Measurements from ENCODE around the gene CALHM2. TPM values are rescaled to one million over a fixed set of nuclear protein-coding genes. Genes with fewer than 3 reads are reported as not detected.

The CALHM2 gene
- total RNA-seq, 2 donors from 2014 or later = 98.4 to 113 TPM

- Histone ChIP-seq H3K4me1 (ENCODE audit: control insufficient read depth in 1 of 2, low read depth in 2 of 2) (no peaks in the 10 kb centered on the region), H3K27me3 (replicated peaks; ENCODE audit: insufficient read depth) (no peaks in the 10 kb centered on the region), H3K4me3 (no peak overlapping the region), H3K9me3 (no peaks in the 10 kb centered on the region), H3K27ac (no peak overlapping the region), H3K36me3 (peaks cover 66% of the 10 kb centered on the region)
- TF ChIP-seq CTCF (IDR thresholded peaks at IDR 0.05) = peak; percentile 69
- ATAC-seq (ENCODE audit: insufficient number of reproducible peaks, low FRiP score, low read depth) (peak; percentile 59), DNase-seq (ENCODE audit: low spot score) (peak; percentile 43)
Measured at GRCh38 chr10:103416436-103417147, 35.6 kb downstream of the CALHM2 start.

DNA sequence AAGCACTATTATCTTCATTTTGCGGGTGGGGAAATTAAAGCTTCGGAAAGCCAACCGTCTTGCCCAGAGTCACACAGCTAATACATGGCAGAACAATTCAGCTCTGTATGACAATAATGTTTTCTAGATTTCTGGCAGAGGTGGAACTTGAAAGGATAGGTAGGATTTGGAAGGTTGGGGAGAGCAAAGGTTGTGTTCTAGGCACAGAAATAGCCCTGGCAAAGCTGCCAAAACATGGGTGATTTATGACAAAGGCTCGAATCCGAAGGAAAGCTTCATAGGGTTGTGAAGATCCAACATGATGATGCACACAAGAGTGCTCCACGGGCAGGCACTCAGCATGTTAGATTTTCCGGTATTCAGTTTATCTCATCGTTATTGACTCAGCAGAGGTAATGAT lies 36.6 kb downstream of the CALHM2 start:
- no peak for ATAC-seq (ENCODE audit: insufficient number of reproducible peaks, low FRiP score, low read depth)
- TF ChIP-seq CTCF (IDR thresholded peaks at IDR 0.05) = no peak
- Histone ChIP-seq H3K36me3 (peaks cover 61% of the 10 kb centered on the region), H3K9me3 (no peaks in the 10 kb centered on the region), H3K27me3 (replicated peaks; ENCODE audit: insufficient read depth) (no peaks in the 10 kb centered on the region), H3K4me1 (ENCODE audit: control insufficient read depth in 1 of 2, low read depth in 2 of 2) (no peaks in the 10 kb centered on the region), H3K4me3 (no peak overlapping the region), H3K27ac (no peak overlapping the region)
- no peak for DNase-seq (ENCODE audit: low spot score)

- no peak overlapping the region for H3K27ac ChIP-seq
- no peak for TF ChIP-seq CTCF (IDR thresholded peaks at IDR 0.05)
- ATAC-seq (ENCODE audit: insufficient number of reproducible peaks, low FRiP score, low read depth) = no peak
- peaks cover 59% of the 10 kb centered on the region for H3K36me3 ChIP-seq
- H3K9me3 ChIP-seq = no peaks in the 10 kb centered on the region
- DNase-seq (ENCODE audit: low spot score) = no peak
- no peak overlapping the region for H3K4me3 ChIP-seq
- no peaks in the 10 kb centered on the region for H3K27me3 ChIP-seq (replicated peaks; ENCODE audit: insufficient read depth)
- no peaks in the 10 kb centered on the region for H3K4me1 ChIP-seq (ENCODE audit: control insufficient read depth in 1 of 2, low read depth in 2 of 2)
Measured at GRCh38 chr10:103413564-103413963, 38.6 kb downstream of the CALHM2 start.

GRCh38 chr10:103397191-103397825 lies 54.9 kb downstream of the CALHM2 start:
- no peak for DNase-seq (ENCODE audit: low spot score)
- Histone ChIP-seq H3K27me3 (replicated peaks; ENCODE audit: insufficient read depth) (no peaks in the 10 kb centered on the region), H3K36me3 (peaks cover 10% of the 10 kb centered on the region), H3K9me3 (no peaks in the 10 kb centered on the region), H3K27ac (no peak overlapping the region), H3K4me3 (peak overlapping the region; percentile 95), H3K4me1 (ENCODE audit: control insufficient read depth in 1 of 2, low read depth in 2 of 2) (peaks cover 24 to 40% of the 10 kb centered on the region in 2 donors)
- TF ChIP-seq CTCF (IDR thresholded peaks at IDR 0.05) = no peak
- ATAC-seq (ENCODE audit: insufficient number of reproducible peaks, low FRiP score, low read depth) = no peak

GRCh38 chr10:103396789-103397087 lies 55.4 kb downstream of the CALHM2 start:
- peaks cover 8% of the 10 kb centered on the region for H3K36me3 ChIP-seq
- no peaks in the 10 kb centered on the region for H3K27me3 ChIP-seq (replicated peaks; ENCODE audit: insufficient read depth)
- no peaks in the 10 kb centered on the region for H3K9me3 ChIP-seq
- ATAC-seq (ENCODE audit: insufficient number of reproducible peaks, low FRiP score, low read depth) (no peak), DNase-seq (ENCODE audit: low spot score) (no peak)
- H3K4me3 ChIP-seq = peak overlapping the region; percentile 95
- TF ChIP-seq CTCF (IDR thresholded peaks at IDR 0.05) = no peak
- H3K4me1 ChIP-seq (ENCODE audit: control insufficient read depth in 1 of 2, low read depth in 2 of 2) = peaks cover 24 to 40% of the 10 kb centered on the region in 2 donors
- peak overlapping the region; percentile 57 to 78 for H3K27ac ChIP-seq

Other genes with a start within 250 kb of the CALHM2 start
- gene RPEL1, start 206.5 kb downstream of the CALHM2 start, total RNA-seq = not detected
- not detected for gene INA, start 175.2 kb downstream of the CALHM2 start, total RNA-seq
- 10 to 100 TPM in 1 of 2 donors, 1 to 10 TPM in 1; 7.0 to 13.8 TPM for gene PCGF6, start 101.2 kb downstream of the CALHM2 start, total RNA-seq
- gene TAF5, start 84.4 kb downstream of the CALHM2 start, total RNA-seq = 1 to 10 TPM; 3.7 to 5.3 TPM
- gene ATP5MK, start 55.9 kb downstream of the CALHM2 start, total RNA-seq = 100 to 1,000 TPM; 148 to 269 TPM
- gene PDCD11, start 55.7 kb downstream of the CALHM2 start, total RNA-seq = 10 to 100 TPM; 10.7 to 23.0 TPM
- gene CALHM1, start 6.5 kb upstream of the CALHM2 start, total RNA-seq = not detected
- gene CALHM3, start 26.9 kb upstream of the CALHM2 start, total RNA-seq = not detected
- under 1 TPM in 1 of 2 donors, not detected in 1; 0.28 TPM for gene NEURL1, start 41.3 kb upstream of the CALHM2 start, total RNA-seq